Epithelial cell of proximal tubule (primary cell): Measurements from ENCODE around the gene KIF5B. TPM values are rescaled to one million over a fixed set of nuclear protein-coding genes. Genes with fewer than 3 reads are reported as not detected.
"Not testable (repeated sequence)": the region's sequence is repeated elsewhere in the genome, so short reads cannot be mapped to it uniquely, and the experiment has no call there.

Source experiments
- DNase-seq: peaks from one replicate; pipeline ENCODE4 v3.0.0-alpha.2; 2011; ENCODE audit warnings: low read depth
- H3K4me3 ChIP-seq: 2 replicates; pipeline ENCODE4 v1.5.1; 2011; ENCODE audit warnings: low read depth, mild to moderate bottlenecking, low read length
- CTCF ChIP-seq: conservative IDR thresholded peaks from 2 replicates; pipeline ENCODE4 v1.5.1; 2012; ENCODE audit warnings: low read depth, mild to moderate bottlenecking, low read length
- total RNA-seq: library from RNA; depleted of rRNA; stranded (reverse); fragments of >200 nt; gene quantifications from 2 replicates; pipeline ENCODE4 v1.2.3, GENCODE V29; 2015

The KIF5B gene
- total RNA-seq, 1 donor from 2014 or later, result 106 TPM

- no peak overlapping the region for H3K4me3 ChIP-seq
- no peak for TF ChIP-seq CTCF
- no peak for DNase-seq
Observed at GRCh38 chr10:32073128-32073527, 16.9 kb upstream of the KIF5B start.

GRCh38 chr10:32072025-32072800 lies 16.0 kb upstream of the KIF5B start:
- no peak for DNase-seq
- no peak overlapping the region for H3K4me3 ChIP-seq
- TF ChIP-seq CTCF, result no peak

GRCh38 chr10:32070645-32071044 lies 14.4 kb upstream of the KIF5B start:
- no peak for TF ChIP-seq CTCF
- no peak for DNase-seq
- no peak overlapping the region for H3K4me3 ChIP-seq

- DNase-seq, result no peak
- TF ChIP-seq CTCF, result no peak
- H3K4me3 ChIP-seq, result no peak overlapping the region
Observed at GRCh38 chr10:32068569-32068968, 12.3 kb upstream of the KIF5B start.

GRCh38 chr10:32067931-32068330 lies 11.7 kb upstream of the KIF5B start:
- not testable (repeated sequence) for DNase-seq, H3K4me3 ChIP-seq

GRCh38 chr10:32065856-32066255 lies 9.6 kb upstream of the KIF5B start:
- no peak for DNase-seq
- TF ChIP-seq CTCF, result no peak
- no peak overlapping the region for H3K4me3 ChIP-seq

- TF ChIP-seq CTCF, result no peak
- no peak for DNase-seq
Observed at GRCh38 chr10:32061440-32061839, 5.2 kb upstream of the KIF5B start.

More at GRCh38 chr10:32061440-32061839, 5.2 kb upstream of the KIF5B start:
- no peak overlapping the region for H3K4me3 ChIP-seq
